Upper lobe of left lung (tissue), 6 donors: Measurements from ENCODE around the gene BAIAP2L2. TPM values are rescaled to one million over a fixed set of nuclear protein-coding genes. Genes with fewer than 3 reads are reported as not detected.

Experiments
- ATAC-seq, 2 donors: fragments of 200-7000 bp; cut with Tn5 transposase; one replicate each; pipeline ENCODE4 v1.9.1; 2022; ENCODE audit warnings: mild to moderate bottlenecking in 2 of 2, moderate library complexity in 2 of 2; ENCODE audit not compliant: low FRiP score in 2 of 2
- DNase-seq, 2 donors: peaks; one replicate each; pipeline ENCODE4 v3.0.0-alpha.2; 2019 to 2020
- H3K27ac ChIP-seq, 4 donors: fragments of 200-600 bp; sonication (generic); one replicate each; pipeline ENCODE4 v1.5.1; 2016 to 2019
- H3K27me3 ChIP-seq, 4 donors: fragments of 200-600 bp; sonication (generic); one replicate each; pipeline ENCODE4 v1.5.1; 2017 to 2019
- H3K36me3 ChIP-seq, 4 donors: fragments of 200-600 bp; sonication (generic); one replicate each; pipeline ENCODE4 v1.5.1; 2016 to 2019
- H3K4me1 ChIP-seq, 4 donors: fragments of 200-600 bp; sonication (generic); one replicate each; pipeline ENCODE4 v1.5.1; 2018 to 2019
- H3K4me3 ChIP-seq, 4 donors: fragments of 200-600 bp; sonication (generic); one replicate each; pipeline ENCODE4 v1.5.1; 2017 to 2019; ENCODE audit warnings: mild to moderate bottlenecking in 2 of 4, moderate library complexity in 1 of 4
- H3K9me3 ChIP-seq, 4 donors: fragments of 200-600 bp; sonication (generic); one replicate each; pipeline ENCODE4 v1.5.1; 2018 to 2019
- EP300 ChIP-seq, 4 donors: sonication (generic); formaldehyde crosslinking; IDR thresholded peaks; one replicate each; pipeline ENCODE4 v1.5.1; 2017; ENCODE audit warnings: antibody characterized with exemption in 4 of 4, control low read depth in 2 of 4
- POLR2A ChIP-seq, 4 donors: fragments of 450-650 bp; IDR thresholded peaks; one replicate each; pipeline ENCODE4 v1.5.1; 2016 to 2017; ENCODE audit warnings: antibody characterized with exemption in 4 of 4, mild to moderate bottlenecking in 2 of 4
- POLR2AphosphoS5 ChIP-seq, 2 donors: sonication (generic); formaldehyde crosslinking; IDR thresholded peaks; one replicate each; pipeline ENCODE4 v1.5.1; 2017; ENCODE audit warnings: antibody characterized with exemption in 2 of 2
- WGBS, 2 donors: methylation state at CpG; one replicate each; pipeline ENCODE4 v1.1.5; 2017 to 2018; 5-methylcytosine and 5-hydroxymethylcytosine counted together
- total RNA-seq, 6 donors: library from RNA; depleted of rRNA in 4 of 6; stranded (reverse); fragments of >200 nt in 4 of 6; gene quantifications; one replicate each; pipeline versions ENCODE4 v1.1.0 to v1.2.1, GENCODE V29; 2016 to 2021
- TF ChIP-seq, protein P1 (sequence below), 6 experiments: fragments of 450-650 bp in 4 of 6; fragments of 200-600 bp in 2 of 6; sonication (generic) in 2 of 6; IDR thresholded peaks; one replicate each; pipeline ENCODE4 v1.5.1; 2016 to 2019; ENCODE audit warnings: antibody characterized with exemption in 6 of 6
- donor health status: DM: no; HTN: no; CAD: no; lungs with moderate emphysema.
- donor health status: DM: no; HTN: yes; CAD: no; lungs with severe emphysema.

Gene BAIAP2L2
- total RNA-seq, 6 donors from 2014 or later: 0.94 to 6.3 (median 0.98) TPM; not detected in 3

DNA sequence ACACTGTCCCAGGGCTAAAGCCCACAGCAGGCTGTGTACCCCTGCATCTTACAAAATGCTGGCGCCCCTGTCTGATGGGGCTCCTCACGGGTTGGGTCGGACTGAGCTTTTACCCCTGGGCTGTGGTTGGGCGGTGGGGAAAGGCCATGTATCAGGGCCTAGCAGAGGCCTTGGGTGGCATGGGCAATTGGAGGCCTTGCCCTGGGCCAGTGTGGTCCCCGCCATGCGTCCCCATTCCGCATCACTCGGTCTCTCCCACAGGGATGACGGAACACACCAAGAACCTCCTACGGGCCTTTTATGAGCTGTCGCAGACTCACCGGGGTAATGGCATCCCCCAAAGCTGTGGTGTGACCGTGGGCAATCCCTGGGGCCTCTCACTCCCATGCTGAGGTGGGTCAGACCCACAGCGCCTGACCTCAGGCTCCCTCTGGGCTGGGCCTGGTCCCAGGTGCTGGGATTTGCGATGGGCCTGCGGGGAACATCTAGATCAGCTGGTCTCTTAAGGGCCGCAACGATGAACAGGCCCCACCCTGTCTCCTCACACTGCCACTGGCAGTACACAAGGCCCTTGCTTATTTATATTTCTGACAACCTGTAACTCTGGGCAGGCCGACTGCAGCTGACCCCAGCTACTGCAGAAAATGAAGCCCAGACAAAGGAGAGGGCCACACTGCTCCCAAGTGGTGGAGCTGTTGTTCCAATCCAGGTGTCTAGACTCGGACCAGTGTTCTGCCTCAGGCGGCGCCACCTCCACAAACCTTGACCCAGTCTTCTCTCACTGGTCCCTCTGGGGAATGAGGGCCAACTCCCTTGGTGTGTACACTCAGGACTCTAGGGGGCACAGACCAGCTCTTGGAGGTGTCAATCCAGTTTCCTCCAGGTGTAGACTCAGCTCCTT lies 38.8 kb downstream of the BAIAP2L2 start:
- WGBS, 2 donors: 88 to 95% methylated on average over 3 to 21 of the region's 22 CpGs
- no peaks in the 10 kb centered on the region for H3K27me3 ChIP-seq
- H3K9me3 ChIP-seq: no peaks in the 10 kb centered on the region
- peaks cover 12 to 88% (median 80%) of the 10 kb centered on the region in 4 donors for H3K36me3 ChIP-seq
- H3K4me3 ChIP-seq: no peak overlapping the region
- H3K27ac ChIP-seq: no peak overlapping the region
- no peaks in the 10 kb centered on the region for H3K4me1 ChIP-seq
- TF ChIP-seq EP300 (IDR thresholded peaks at IDR 0.05): no peak
- no peak for TF ChIP-seq POLR2AphosphoS5 (IDR thresholded peaks at IDR 0.05)
- TF ChIP-seq, protein P1, sequence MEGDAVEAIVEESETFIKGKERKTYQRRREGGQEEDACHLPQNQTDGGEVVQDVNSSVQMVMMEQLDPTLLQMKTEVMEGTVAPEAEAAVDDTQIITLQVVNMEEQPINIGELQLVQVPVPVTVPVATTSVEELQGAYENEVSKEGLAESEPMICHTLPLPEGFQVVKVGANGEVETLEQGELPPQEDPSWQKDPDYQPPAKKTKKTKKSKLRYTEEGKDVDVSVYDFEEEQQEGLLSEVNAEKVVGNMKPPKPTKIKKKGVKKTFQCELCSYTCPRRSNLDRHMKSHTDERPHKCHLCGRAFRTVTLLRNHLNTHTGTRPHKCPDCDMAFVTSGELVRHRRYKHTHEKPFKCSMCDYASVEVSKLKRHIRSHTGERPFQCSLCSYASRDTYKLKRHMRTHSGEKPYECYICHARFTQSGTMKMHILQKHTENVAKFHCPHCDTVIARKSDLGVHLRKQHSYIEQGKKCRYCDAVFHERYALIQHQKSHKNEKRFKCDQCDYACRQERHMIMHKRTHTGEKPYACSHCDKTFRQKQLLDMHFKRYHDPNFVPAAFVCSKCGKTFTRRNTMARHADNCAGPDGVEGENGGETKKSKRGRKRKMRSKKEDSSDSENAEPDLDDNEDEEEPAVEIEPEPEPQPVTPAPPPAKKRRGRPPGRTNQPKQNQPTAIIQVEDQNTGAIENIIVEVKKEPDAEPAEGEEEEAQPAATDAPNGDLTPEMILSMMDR (IDR thresholded peaks at IDR 0.05): no peak
- no peak for TF ChIP-seq POLR2A (IDR thresholded peaks at IDR 0.05)
- ATAC-seq: no peak
- DNase-seq: no peak

DNA sequence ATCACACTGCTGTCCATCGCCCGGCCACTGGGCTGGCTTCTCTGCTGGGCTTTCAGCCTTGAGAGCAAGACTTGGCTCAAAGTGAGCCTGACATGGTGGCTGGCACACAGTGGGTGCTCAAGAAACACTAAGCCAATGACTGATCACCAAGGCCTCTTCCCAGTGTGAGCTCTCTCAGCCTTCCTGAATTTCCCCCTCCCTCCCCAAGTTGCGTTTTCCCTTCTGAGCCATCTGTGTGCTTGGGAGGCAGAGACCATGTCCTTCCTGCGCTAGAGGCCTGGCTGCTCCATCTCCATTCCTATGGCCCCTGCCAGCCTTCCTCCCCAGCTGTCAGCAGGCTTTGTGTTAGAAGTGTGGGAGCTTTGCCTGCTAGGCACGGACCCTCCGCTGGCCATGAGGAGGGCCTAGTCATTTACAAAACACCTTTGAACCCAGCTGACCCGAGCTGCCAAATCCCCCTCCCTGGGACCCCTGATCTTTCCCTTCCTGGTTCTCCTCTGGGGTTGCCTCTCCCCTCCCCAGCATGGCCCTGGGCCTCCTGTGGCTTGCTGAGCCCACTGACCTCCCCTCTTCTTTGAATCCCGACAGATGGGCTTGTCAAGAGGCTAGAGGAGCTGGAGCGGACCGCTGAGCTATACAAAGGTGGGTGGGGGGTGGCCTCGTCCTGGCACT lies 40.1 kb downstream of the BAIAP2L2 start:
- ATAC-seq (no peak), DNase-seq (no peak)
- no peaks in the 10 kb centered on the region for H3K9me3 ChIP-seq
- H3K36me3 ChIP-seq: peaks cover 17 to 95% (median 85%) of the 10 kb centered on the region in 4 donors
- H3K4me3 ChIP-seq: no peak overlapping the region
- H3K4me1 ChIP-seq: no peaks in the 10 kb centered on the region
- TF ChIP-seq POLR2A (IDR thresholded peaks at IDR 0.05): no peak
- WGBS, 2 donors: 96 to 97% methylated on average over 10 to 11 of the region's 11 CpGs
- H3K27ac ChIP-seq: peak overlapping the region in 2 of 4 donors; percentile 59 to 61
- H3K27me3 ChIP-seq: no peaks in the 10 kb centered on the region

DNA sequence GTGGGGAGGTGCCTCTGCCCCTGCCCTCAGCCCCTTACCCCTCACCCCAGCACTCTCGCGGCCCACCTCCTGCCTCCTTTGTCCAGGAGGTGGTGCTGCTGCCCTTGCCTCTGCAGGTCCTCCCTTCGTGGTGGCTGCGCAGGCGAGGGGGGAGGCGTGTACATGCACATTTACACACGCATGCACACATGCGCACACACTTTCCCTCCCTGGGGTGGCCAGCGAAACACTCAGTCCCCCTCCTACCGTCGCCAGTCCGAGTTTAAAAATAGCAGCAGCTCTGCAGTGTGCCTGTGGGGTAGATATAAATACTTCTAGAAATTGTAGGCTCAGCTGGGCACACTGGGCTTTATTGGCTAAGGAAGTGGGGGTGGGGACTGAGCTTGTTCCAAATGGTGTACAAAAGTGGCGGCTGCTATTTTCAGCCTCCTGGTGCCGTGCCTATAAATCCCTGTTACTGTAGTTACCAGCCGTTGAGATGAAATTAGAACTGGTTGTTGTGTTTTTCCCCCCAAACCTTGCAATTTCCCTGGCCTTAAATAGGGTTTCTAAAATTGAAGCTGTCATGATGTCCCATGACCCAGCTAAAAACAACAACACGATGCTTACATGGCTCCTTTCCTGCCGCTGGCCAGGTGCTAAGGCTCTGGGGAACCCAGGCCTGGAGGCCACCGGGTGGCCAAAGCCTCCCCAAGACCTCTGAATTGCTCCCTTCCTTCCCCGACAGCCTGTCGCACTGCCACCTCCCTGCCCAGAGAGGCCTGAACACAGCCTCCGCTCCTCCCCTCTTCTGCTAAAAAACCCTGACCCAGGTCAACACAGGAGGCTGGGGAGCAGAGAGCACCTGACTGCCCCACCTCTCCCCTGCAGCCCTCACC lies 40.9 kb downstream of the BAIAP2L2 start:
- Histone ChIP-seq H3K27ac (peak overlapping the region; percentile 26 to 77 (median 49)), H3K4me3 (no peak overlapping the region), H3K36me3 (peaks cover 23 to 95% (median 85%) of the 10 kb centered on the region in 4 donors), H3K4me1 (no peaks in the 10 kb centered on the region), H3K9me3 (no peaks in the 10 kb centered on the region), H3K27me3 (no peaks in the 10 kb centered on the region)
- ATAC-seq (no peak), DNase-seq (no peak)
- TF ChIP-seq, protein P1 (IDR thresholded peaks at IDR 0.05): peak in 4 of 6 experiments; percentile 17 to 32 (median 22)
- TF ChIP-seq POLR2A (IDR thresholded peaks at IDR 0.05): no peak
- no peak for TF ChIP-seq EP300 (IDR thresholded peaks at IDR 0.05)
- peak in 1 of 2 donors; percentile 37 for TF ChIP-seq POLR2AphosphoS5 (IDR thresholded peaks at IDR 0.05)
- WGBS, 2 donors: 79 to 84% methylated on average over 10 to 21 of the region's 21 CpGs

DNA sequence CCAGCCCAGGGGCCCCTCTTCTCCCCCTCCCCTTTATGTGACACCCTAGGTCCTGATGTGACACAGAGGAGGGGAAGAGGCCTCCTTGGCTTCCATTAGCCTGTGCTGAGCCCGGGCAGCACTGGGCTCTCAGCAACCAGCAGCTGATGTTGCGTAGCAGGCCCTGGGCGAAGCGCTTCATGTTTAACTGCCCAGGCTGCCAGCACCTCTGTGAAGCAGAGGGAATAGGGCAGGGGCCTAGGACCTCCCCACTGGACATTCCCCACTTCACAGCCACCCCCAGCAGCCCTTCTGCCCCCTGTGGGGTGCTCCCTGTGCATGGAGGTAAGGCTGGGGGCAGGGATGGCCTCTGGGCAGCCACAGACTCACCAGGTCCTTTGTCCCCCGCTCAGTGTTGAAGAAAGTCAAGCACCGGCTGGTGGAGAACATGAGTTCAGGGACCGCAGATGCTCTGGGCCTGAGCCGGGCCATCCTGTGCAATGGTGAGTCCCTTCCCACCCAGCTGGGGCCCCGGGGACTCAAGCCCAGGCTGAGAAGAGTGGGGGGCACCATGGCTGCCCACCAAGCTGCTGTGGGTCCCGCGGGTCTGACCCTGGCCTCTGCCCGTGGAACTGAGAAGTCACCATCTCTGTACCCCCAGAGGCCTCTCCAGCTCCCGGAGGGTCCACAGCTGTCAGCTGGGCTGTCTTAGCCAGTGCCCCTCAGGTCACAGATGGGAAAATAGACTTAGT lies 41.7 kb downstream of the BAIAP2L2 start:
- no peak for TF ChIP-seq EP300 (IDR thresholded peaks at IDR 0.05)
- ATAC-seq: peak in 1 of 2 donors; percentile 1
- DNase-seq: no peak
- Histone ChIP-seq H3K4me3 (no peak overlapping the region), H3K27ac (peak overlapping the region; percentile 26 to 77 (median 49)), H3K9me3 (no peaks in the 10 kb centered on the region), H3K36me3 (peaks cover 19 to 93% (median 82%) of the 10 kb centered on the region in 4 donors), H3K4me1 (peaks cover 0 to under 1% (median 0%) of the 10 kb centered on the region in 4 donors), H3K27me3 (no peaks in the 10 kb centered on the region)
- 81 to 96% methylated on average over 5 to 9 of the region's 13 CpGs for WGBS, 2 donors

DNA sequence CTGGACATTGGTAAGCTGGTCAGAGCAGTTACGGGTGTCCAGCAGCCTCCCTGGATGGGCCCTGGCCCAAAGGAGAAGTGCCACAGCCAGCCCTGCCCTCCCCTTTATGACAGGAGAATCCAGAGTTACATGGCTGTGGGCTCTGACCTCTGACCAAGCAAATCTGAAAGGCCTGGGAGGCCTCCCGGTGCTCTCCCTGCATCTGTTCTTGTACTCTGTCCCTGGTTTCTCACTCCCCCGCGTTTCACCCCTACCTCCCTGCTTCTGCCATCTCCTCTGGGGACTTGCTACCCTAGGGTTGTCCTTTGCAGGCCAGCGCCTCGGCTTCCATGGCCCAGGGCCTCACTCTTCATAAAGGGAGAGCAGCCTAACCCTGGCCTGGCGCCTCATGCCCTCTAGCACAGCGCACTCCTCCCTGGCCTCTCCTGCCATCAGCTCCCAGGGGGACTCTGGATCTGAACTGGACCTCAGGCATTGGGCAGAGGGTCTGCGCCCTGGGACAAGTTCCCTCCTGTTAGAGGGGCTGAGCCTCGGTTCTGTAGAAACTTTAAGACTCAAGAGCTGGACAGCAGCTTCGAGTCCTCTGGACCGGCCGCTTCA lies 42.6 kb downstream of the BAIAP2L2 start:
- Histone ChIP-seq H3K27ac (peak overlapping the region in 1 of 4 donors; percentile 15), H3K4me3 (no peak overlapping the region), H3K36me3 (peaks cover 15 to 83% (median 73%) of the 10 kb centered on the region in 4 donors), H3K4me1 (peaks cover 3 to 9% (median 7%) of the 10 kb centered on the region in 4 donors), H3K9me3 (no peaks in the 10 kb centered on the region), H3K27me3 (no peaks in the 10 kb centered on the region)
- WGBS, 2 donors: 97% methylated on average over 12 of the region's 13 CpGs
- DNase-seq (no peak), ATAC-seq (no peak)
- no peak for TF ChIP-seq POLR2AphosphoS5 (IDR thresholded peaks at IDR 0.05)
- TF ChIP-seq EP300 (IDR thresholded peaks at IDR 0.05): no peak
- no peak for TF ChIP-seq POLR2A (IDR thresholded peaks at IDR 0.05)
- TF ChIP-seq, protein P1 (IDR thresholded peaks at IDR 0.05): no peak
